Cardiac fibroblast (primary cell): ENCODE data around the gene FOXRED2.

Source experiments
- DNase-seq, 2 donors: peaks; one replicate each; pipeline versions ENCODE4 v3.0.0 to v3.0.0-alpha.2; 2010; ENCODE audit warnings: low read depth in 2 of 2
- H3K4me3 ChIP-seq, 2 donors: replicated peaks in 1 of 2; 1 replicate in 1 of 2; 2 replicates in 1 of 2; pipeline ENCODE4 v1.5.1; 2011; ENCODE audit warnings: low read depth in 2 of 2, low read length in 2 of 2, mild to moderate bottlenecking in 2 of 2, moderate library complexity in 1 of 2
- TF ChIP-seq, protein P1 (sequence below): IDR thresholded peaks from one replicate; pipeline ENCODE4 v1.5.1; 2011; ENCODE audit warnings: low read depth, mild to moderate bottlenecking, low read length, inconsistent platforms

The FOXRED2 gene

DNA sequence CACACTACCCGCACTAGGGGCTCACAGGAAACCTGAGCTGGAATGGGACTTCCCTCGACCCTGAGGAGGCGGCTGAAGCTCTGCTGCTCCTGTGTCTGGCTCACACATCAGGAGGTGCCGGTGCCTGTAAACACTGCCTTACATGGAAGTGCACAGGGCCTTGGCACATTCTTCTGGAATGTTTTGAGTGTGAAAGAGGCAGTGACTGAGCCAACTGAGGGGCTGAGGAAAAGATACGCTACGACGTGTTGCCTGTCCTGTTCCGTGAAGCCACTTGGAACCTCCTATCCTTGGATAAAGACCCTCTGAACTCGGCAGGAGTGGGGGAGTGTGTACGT, 35.9 kb downstream of the FOXRED2 start:
- no peak overlapping the region for H3K4me3 ChIP-seq
- TF ChIP-seq, protein P1, sequence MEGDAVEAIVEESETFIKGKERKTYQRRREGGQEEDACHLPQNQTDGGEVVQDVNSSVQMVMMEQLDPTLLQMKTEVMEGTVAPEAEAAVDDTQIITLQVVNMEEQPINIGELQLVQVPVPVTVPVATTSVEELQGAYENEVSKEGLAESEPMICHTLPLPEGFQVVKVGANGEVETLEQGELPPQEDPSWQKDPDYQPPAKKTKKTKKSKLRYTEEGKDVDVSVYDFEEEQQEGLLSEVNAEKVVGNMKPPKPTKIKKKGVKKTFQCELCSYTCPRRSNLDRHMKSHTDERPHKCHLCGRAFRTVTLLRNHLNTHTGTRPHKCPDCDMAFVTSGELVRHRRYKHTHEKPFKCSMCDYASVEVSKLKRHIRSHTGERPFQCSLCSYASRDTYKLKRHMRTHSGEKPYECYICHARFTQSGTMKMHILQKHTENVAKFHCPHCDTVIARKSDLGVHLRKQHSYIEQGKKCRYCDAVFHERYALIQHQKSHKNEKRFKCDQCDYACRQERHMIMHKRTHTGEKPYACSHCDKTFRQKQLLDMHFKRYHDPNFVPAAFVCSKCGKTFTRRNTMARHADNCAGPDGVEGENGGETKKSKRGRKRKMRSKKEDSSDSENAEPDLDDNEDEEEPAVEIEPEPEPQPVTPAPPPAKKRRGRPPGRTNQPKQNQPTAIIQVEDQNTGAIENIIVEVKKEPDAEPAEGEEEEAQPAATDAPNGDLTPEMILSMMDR, result no peak
- peak in 1 of 2 donors; percentile 52 for DNase-seq

DNA sequence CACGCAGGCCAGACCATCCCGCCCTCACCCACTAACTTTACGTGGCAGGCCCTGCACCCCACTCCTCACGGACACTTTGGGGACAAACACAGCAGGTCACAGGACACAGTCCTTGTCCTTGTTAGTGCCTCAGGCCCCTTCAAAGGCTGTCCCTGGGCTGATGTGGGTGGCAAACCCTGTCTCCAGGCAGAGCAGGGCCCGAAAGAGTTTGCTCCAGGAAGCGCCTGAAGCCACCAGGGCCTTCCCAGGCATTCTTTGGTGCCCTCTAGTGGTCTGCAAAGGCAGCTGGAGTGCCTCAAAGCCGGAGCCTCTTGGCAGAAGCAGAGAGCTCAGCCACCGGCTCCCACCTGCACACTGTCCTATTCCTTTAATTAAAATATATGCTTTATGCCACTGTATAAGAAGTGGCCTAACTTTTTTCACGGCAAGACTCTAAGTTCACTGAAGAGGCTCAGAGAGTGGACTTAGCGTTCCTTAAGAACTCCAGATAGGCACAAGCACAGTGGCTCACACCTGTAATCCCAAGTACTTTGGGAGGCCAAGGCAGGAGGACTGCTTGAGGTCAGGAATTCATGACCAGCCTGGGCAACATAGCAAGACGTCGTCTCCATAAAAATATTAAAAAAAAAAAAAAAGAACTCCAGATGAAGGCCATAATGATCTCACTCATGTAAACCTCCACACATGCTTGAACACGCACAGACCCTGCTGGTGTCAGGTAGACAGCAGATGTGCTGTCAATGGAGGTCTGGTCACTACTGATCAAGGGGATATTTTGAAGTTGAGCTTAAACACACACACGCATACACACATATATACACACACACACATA, 36.5 kb downstream of the FOXRED2 start:
- H3K4me3 ChIP-seq, result no peak overlapping the region
- TF ChIP-seq, protein P1, result peak; percentile 99
- DNase-seq, result peak; percentile 92

DNA sequence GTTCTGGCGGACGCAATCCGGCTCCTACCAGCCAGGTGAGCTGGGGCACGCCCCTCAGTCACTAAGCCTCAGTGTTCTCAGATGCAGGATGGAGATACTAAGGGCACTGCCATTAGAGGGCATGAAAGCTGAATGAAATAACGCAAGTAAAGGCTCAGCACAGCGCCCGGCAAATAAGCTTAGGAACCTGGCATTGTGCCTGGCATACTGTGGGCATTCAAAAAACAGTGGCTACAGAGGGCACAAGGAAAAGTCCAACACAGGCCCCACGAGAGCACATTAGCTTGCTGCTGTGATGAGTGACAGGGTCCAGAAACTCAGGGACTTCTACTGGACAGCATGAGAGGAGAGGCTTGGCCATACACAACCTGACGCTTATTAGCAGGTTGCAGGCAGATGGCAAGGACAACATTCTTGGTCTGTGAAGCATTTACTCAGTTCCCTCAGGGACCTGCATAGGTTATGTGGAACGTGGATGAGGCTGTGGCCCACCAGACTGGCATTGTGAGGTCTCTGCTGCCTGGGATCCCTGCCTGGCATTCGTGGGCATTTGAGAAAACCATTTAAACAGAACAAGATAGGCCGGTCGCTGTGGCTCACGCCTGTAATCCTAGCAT, 37.6 kb downstream of the FOXRED2 start:
- TF ChIP-seq, protein P1, result no peak
- no peak overlapping the region for H3K4me3 ChIP-seq
- no peak for DNase-seq

DNA sequence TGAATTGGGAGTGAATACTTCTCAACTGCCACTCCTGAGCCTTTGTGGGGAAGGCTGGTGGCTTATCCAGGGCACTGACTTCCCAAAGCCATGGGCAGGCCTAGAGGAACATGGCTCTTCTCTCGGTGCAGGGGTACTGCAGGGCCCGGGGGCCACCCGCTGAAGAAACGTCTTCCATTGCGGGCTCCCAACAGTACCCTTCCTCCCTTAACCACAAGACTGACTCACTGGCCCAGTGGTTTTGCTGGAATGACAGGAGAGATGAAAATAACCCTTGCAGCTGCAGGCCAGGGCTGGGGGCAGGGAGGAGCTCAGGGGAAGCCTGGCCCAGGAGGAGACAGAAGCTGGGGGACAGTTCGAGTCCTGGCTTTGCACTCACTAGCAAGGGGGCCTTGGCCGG, 38.9 kb downstream of the FOXRED2 start:
- H3K4me3 ChIP-seq, result peak overlapping the region in 1 of 2 donors; percentile 3
- TF ChIP-seq, protein P1, result no peak
- peak; percentile 92 to 96 for DNase-seq

DNA sequence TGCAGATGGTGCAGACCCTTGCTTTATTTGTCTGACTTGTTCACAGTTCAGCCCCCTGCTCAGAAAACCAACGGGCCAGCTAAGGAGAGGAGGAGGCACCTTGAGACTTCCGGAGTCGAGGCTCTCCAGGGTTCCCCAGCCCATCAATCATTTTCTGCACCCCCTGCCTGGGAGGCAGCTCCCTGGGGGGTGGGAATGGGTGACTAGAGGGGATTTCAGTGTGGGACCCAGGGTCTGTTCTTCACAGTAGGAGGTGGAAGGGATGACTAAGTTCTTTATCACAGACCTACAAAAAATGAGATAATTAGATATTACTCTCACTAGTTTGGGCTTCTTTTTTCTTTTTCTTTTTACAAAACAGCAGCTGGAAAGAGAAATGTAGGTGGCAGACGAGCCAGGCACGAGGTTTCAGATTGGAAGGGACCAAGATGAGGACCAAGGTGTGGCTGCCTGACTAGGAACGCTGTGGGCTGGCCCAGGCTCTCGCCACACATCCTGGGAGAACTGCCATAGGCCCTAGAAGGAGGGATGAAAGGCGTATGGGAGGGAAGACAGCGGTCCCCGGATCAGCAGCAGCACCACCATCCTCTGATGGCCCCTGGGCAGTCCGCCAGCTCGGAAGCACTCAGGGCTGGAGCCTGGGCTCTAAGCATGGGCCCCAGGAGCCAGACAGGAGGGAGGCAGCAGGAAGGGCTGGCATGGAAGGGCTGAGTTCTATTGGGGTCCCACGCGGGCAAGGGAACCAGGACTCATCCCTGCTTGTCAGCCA, 39.6 kb downstream of the FOXRED2 start:
- no peak overlapping the region for H3K4me3 ChIP-seq
- DNase-seq, result peak; percentile 83 to 88
- TF ChIP-seq, protein P1, result no peak

DNA sequence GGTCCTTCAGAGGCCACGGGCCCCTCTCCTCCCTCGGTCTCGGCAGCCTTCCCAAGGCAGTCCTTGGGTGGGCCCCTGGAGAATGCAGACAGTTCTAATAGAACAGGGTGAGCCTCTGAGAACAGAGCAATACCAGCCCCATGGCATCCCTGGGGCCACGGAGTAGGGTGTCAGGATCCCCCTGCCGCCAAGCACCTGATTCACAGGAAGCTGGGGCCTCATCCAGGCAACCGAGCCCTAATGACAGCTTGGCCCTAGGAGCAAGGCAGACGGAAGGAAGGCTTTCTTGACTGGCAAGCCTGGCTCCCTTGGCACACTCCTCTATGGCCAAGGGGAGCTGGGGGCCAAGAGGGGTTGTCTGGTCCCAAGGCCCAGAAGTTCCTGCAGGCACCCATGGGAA, 40.6 kb downstream of the FOXRED2 start:
- no peak overlapping the region for H3K4me3 ChIP-seq
- TF ChIP-seq, protein P1, result no peak
- DNase-seq, result no peak
